Measurements from ENCODE around the gene CTNND2.

GRCh38 chr5:11467588-11467987 lies 436.7 kb downstream of the CTNND2 start:
- no peak for TF ChIP-seq CTCF (IDR thresholded peaks at IDR 0.05)
- TF ChIP-seq EZH2phosphoT487 (IDR thresholded peaks at IDR 0.05), result no peak
- TF ChIP-seq EZH2 (IDR thresholded peaks at IDR 0.05), result no peak
